ENCODE measurements around the gene NDUFB5. TPM values are rescaled to one million over a fixed set of nuclear protein-coding genes. Genes with fewer than 3 reads are reported as not detected.

Gene NDUFB5
- total RNA-seq, 1 experiment from 2014 or later = 96.2 TPM

- Histone ChIP-seq H3K27me3 (replicated peaks; ENCODE audit: insufficient read depth, low read depth, low read length, poor library complexity) (no peaks in the 10 kb centered on the region), H3K4me3 (ENCODE audit: low read depth, low read length, poor library complexity, severe bottlenecking) (peak overlapping the region; percentile 94), H3K27ac (ENCODE audit: low read depth, low read length, poor library complexity, severe bottlenecking) (peak overlapping the region; percentile 92), H3K9me3 (ENCODE audit: low read depth, low read length, poor library complexity, severe bottlenecking) (no peaks in the 10 kb centered on the region), H3K4me1 (ENCODE audit: insufficient read depth, low read length, poor library complexity, severe bottlenecking) (peaks cover 19% of the 10 kb centered on the region), H3K36me3 (ENCODE audit: insufficient read depth, low read length, poor library complexity, severe bottlenecking) (no peaks in the 10 kb centered on the region)
- no peak for DNase-seq (ENCODE audit: low spot score)
- TSS peak; percentile 70 for BruUV-seq (replicated peaks)
- CTCF ChIA-PET = no interaction called here
- POLR2A ChIA-PET (ENCODE audit: low non-redundant PET) = no interaction called here
- intact Hi-C loops (cut with micrococcal nuclease; ENCODE audit: unreplicated experiment) = loop anchor here (5.0 kb wide), 1 partner anchor 950 kb away; the partner anchor contains the start of gene TTC14
- no peak for TF ChIP-seq CTCF (conservative IDR thresholded peaks at IDR 0.05; ENCODE audit: low read depth, low read length)
- no peak for TF ChIP-seq EZH2 (IDR thresholded peaks at IDR 0.05; ENCODE audit: borderline replicate concordance, low read depth, low read length, poor library complexity, severe bottlenecking)
Observed at GRCh38 chr3:179651687-179652446, 47.3 kb downstream of the NDUFB5 start.

- Histone ChIP-seq H3K27ac (ENCODE audit: low read depth, low read length, poor library complexity, severe bottlenecking) (peak within 1 kb of the TSS; percentile 92), H3K36me3 (ENCODE audit: insufficient read depth, low read length, poor library complexity, severe bottlenecking) (no peaks in the 10 kb centered on the region), H3K27me3 (replicated peaks; ENCODE audit: insufficient read depth, low read depth, low read length, poor library complexity) (no peaks in the 10 kb centered on the region), H3K4me1 (ENCODE audit: insufficient read depth, low read length, poor library complexity, severe bottlenecking) (peaks cover 19% of the 10 kb centered on the region), H3K4me3 (ENCODE audit: low read depth, low read length, poor library complexity, severe bottlenecking) (peak within 1 kb of the TSS; percentile 94), H3K9me3 (ENCODE audit: low read depth, low read length, poor library complexity, severe bottlenecking) (no peaks in the 10 kb centered on the region)
- POLR2A ChIA-PET (ENCODE audit: low non-redundant PET) = no interaction called here
- no TSS peak for BruUV-seq (replicated peaks)
- TF ChIP-seq CTCF (conservative IDR thresholded peaks at IDR 0.05; ENCODE audit: low read depth, low read length) = no peak
- TF ChIP-seq EZH2 (IDR thresholded peaks at IDR 0.05; ENCODE audit: borderline replicate concordance, low read depth, low read length, poor library complexity, severe bottlenecking) = no peak
- peak; percentile 91 for DNase-seq (ENCODE audit: low spot score)
- intact Hi-C loops (cut with micrococcal nuclease; ENCODE audit: unreplicated experiment) = loop anchor here (5.0 kb wide), 1 partner anchor 950 kb away; the partner anchor contains the start of gene TTC14
- CTCF ChIA-PET = no interaction called here
Observed at GRCh38 chr3:179652447-179653095, 48.0 kb downstream of the NDUFB5 start, which contains the start of gene USP13. TSS of gene USP13 (plus strand) at chr3:179653040. CDS start at chr3:179653226, 186 bp downstream.

GRCh38 chr3:179653096-179653797 is 48.7 kb downstream of the NDUFB5 start:
- H3K27ac ChIP-seq (ENCODE audit: low read depth, low read length, poor library complexity, severe bottlenecking) = peak overlapping the region; percentile 92
- no peaks in the 10 kb centered on the region for H3K27me3 ChIP-seq (replicated peaks; ENCODE audit: insufficient read depth, low read depth, low read length, poor library complexity)
- H3K9me3 ChIP-seq (ENCODE audit: low read depth, low read length, poor library complexity, severe bottlenecking) = no peaks in the 10 kb centered on the region
- H3K4me3 ChIP-seq (ENCODE audit: low read depth, low read length, poor library complexity, severe bottlenecking) = peak overlapping the region; percentile 94
- ChIA-PET POLR2A (ENCODE audit: low non-redundant PET) (no interaction called here), CTCF (no interaction called here)
- DNase-seq (ENCODE audit: low spot score) = peak; percentile 89
- H3K4me1 ChIP-seq (ENCODE audit: insufficient read depth, low read length, poor library complexity, severe bottlenecking) = peaks cover 19% of the 10 kb centered on the region
- BruUV-seq (replicated peaks) = no TSS peak
- H3K36me3 ChIP-seq (ENCODE audit: insufficient read depth, low read length, poor library complexity, severe bottlenecking) = no peaks in the 10 kb centered on the region
- TF ChIP-seq CTCF (conservative IDR thresholded peaks at IDR 0.05; ENCODE audit: low read depth, low read length) = peak; percentile 39
- TF ChIP-seq EZH2 (IDR thresholded peaks at IDR 0.05; ENCODE audit: borderline replicate concordance, low read depth, low read length, poor library complexity, severe bottlenecking) = no peak
- intact Hi-C loops (cut with micrococcal nuclease; ENCODE audit: unreplicated experiment) = loop anchor here (5.0 kb wide), 1 partner anchor 949 kb away; the partner anchor contains the start of gene TTC14
